ENCODE data around the gene PHTF2.
"Not testable (repeated sequence)": the region's sequence is repeated elsewhere in the genome, so short reads cannot be mapped to it uniquely, and the experiment has no call there.

The PHTF2 gene

DNA sequence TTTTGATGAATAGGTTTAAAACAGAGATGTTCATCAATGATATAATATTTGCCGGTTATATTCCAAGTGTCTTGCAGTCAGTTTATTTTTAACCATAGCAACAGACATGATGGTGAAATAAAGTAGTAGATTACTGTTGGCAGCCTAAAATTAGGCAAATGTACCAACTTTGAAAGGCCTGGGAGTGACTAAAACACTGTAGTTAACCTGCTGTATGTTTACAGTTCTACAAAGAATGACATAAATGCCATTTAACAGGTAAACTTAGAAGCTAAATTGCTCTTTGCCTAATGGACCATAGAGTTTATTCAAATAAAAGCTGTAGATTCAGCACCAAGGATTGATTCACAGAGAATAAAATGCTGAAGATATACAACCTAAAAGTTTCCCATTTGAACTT is 64.1 kb downstream of the PHTF2 start:
- TF ChIP-seq, protein P1, sequence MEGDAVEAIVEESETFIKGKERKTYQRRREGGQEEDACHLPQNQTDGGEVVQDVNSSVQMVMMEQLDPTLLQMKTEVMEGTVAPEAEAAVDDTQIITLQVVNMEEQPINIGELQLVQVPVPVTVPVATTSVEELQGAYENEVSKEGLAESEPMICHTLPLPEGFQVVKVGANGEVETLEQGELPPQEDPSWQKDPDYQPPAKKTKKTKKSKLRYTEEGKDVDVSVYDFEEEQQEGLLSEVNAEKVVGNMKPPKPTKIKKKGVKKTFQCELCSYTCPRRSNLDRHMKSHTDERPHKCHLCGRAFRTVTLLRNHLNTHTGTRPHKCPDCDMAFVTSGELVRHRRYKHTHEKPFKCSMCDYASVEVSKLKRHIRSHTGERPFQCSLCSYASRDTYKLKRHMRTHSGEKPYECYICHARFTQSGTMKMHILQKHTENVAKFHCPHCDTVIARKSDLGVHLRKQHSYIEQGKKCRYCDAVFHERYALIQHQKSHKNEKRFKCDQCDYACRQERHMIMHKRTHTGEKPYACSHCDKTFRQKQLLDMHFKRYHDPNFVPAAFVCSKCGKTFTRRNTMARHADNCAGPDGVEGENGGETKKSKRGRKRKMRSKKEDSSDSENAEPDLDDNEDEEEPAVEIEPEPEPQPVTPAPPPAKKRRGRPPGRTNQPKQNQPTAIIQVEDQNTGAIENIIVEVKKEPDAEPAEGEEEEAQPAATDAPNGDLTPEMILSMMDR (IDR thresholded peaks at IDR 0.05; ENCODE audit: low read depth, low read length) = no peak
- no peak for DNase-seq (ENCODE audit: extremely low read depth, low read depth)

DNA sequence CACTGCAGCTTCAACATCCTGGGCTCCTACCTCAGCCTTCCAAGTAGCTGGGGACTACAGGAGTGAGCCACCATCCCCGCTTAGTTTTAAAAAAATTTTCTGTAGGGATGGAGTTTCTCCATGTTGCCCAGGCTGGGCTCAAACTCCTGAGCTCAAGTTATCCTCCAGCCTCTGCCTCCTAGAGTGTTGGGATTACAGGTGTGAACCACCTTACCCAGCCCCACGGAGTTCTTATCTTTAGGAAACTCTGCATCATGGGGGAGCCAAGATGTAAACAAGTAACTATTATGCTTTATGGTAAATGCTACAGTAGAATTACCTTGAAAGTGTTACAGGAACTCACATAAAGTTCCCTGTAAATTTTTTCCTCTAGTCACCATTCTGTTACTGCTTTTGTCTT is 65.3 kb downstream of the PHTF2 start:
- DNase-seq (ENCODE audit: extremely low read depth, low read depth) = no peak
- TF ChIP-seq, protein P1 (IDR thresholded peaks at IDR 0.05; ENCODE audit: low read depth, low read length) = no peak

DNA sequence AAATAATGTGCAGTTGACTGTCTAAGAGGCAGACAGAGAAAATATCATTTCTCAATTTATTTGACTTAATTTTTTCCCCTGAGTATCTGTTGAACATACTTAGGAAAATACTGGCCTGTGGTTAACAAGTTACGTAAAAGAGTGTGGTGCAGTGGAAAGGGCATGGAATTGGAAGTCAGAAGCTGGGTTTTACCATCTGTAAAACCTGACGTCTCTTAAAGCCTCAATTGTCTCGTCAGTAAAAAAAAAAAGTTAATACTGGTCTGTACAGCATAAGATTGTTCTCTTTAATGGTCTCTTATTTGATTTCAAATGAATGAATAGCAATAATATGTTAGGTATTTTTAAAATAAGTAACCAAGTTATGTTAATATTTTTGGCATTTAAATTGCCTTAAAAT is 67.8 kb downstream of the PHTF2 start:
- DNase-seq (ENCODE audit: extremely low read depth, low read depth) = no peak

DNA sequence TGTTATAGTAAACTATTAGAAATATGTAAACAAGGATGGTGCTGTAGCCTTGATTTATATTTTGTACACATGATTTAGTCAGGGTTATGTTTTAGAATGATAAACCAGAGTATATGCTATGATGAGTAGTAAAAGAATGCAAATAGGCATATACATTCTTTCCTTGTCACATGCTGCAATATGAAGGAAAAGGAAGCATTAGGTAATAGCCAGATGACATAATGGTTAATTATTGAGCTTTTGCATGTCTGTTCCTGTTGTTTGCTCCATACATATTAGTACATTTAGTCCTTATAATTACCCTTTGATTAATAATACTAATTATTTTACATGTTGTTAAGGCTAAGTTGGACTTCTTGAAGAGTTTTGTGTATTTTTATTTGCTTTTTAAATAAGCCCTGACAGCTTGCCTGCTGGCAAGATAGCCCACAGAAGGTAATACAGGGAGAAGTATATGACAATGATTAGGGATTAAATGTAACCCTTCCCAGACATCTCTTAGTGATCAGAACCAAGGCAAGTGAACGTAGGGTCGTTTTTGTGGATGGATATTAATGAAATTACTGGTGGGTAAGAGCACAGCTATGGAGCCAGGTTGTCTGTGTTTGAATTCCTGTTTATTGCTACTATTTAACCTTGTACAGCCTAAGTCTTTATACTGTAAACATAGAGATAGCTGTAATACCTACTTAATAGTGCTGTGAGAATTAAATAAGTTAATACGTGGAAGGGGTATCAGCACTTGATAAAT is 68.4 kb downstream of the PHTF2 start:
- DNase-seq (ENCODE audit: extremely low read depth, low read depth) = no peak
- TF ChIP-seq, protein P1 (IDR thresholded peaks at IDR 0.05; ENCODE audit: low read depth, low read length) = no peak

More for the DNA sequence above, 67.8 kb downstream of the PHTF2 start:
- TF ChIP-seq, protein P1 (IDR thresholded peaks at IDR 0.05; ENCODE audit: low read depth, low read length) = no peak

DNA sequence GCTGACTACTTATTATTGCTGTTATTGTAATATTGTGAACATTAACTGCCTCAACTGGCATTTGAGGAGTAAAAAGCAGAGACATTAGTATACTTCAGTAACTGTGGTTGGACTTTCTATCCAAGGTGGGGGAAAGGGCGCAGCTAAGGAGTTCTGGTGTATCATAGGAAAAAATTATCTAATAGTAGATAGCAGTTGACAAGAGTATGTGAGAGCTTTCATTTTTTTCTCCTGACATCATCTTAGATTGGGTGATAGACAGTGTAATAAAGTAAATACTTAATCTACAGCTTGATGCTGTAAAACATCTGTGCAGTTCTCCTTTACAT is 68.9 kb downstream of the PHTF2 start:
- no peak for DNase-seq (ENCODE audit: extremely low read depth, low read depth)
- TF ChIP-seq, protein P1 (IDR thresholded peaks at IDR 0.05; ENCODE audit: low read depth, low read length) = no peak

DNA sequence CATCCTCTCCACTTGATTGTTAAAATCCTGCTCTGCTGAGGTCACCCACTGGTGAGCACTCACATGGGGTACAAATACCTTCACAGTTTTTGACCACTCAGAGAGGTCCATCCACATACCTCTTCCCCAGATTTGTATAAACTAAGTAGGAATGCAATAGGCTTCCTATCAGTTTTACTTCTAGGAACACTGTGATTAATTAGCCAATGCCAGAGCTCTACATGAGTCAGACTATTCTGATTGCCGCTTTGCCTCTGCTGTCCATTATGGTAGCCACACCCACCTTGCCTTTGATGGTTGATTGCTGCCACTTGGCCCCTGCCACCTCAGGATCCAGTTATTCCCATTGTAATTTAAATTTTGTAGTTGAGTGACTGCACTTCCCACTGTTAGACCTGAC is 73.7 kb downstream of the PHTF2 start:
- DNase-seq (ENCODE audit: extremely low read depth, low read depth) = not testable (repeated sequence)

DNA sequence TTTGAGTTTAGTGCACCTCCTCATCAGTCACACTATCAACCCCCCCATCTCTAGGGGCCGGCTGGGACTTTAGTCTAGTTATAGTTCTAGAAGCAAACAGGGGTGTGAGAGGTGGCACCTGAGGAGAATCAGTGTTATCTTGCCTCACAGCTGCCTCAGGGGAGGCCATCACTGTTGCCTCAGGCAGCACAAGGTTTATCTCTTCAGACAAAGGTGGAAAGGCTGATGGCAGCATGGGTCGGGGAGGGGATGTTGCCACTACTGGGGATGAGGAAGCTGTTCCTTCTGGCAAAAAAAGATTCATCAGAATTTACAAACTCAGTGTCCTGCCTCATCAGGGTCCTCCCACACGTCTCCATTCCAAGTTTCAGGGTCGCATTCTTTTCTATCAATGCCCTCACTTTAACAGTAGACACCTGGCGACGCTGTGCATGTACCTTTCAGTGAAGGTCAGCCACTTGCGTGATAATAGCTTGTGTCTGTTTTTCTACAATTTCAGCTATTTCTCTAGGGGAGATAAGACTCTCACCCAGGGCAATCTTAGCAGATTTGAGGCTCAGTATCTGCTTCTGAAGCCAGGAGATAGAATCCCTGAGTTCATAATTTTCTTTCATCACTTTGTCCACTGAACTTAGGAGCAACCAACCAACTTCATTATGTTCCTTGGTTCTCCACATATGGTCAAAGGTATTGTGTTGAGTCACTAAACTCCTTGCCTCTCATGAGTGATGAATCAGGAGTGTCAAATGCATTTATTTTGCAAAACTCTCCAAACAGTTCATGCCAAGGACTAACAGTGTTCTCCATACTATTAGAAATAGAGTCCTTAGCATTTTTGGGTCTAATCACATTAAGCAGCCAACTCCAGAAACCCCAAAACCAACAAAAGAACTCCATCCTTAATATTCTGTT is 75.1 kb downstream of the PHTF2 start:
- not testable (repeated sequence) for DNase-seq (ENCODE audit: extremely low read depth, low read depth)

DNA sequence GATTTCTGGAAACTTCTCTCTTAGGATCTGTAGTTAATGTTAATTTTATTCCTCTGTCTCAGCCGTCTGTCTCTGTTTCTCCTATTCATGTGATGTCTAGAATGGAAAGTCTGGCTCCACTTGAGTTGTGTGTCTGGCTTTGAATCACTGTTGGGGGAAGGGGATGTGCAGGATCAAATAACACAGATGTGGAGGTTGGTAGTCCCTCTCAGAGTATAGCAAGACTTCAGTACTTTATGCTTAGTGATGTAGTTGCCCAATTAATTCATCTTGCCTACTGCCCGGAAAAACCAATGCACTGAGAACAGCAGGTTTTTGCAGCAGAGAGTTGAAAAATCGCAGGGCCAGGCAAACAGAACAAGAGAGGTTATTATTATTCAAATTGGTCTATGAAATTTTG is 79.2 kb downstream of the PHTF2 start:
- TF ChIP-seq, protein P1 (IDR thresholded peaks at IDR 0.05; ENCODE audit: low read depth, low read length) = no peak
- no peak for DNase-seq (ENCODE audit: extremely low read depth, low read depth)

All from AG09319 (cell line).